GM12878 (cell line): ENCODE results near the gene SERPINB8.

Experiments used
- CTCF ChIP-seq, 3 experiments: IDR thresholded peaks in 2 of 3; conservative IDR thresholded peaks in 1 of 3; 2 replicates each; pipeline ENCODE4 v1.5.1; 2011; ENCODE audit warnings: low read depth in 3 of 3, low read length in 3 of 3, mild to moderate bottlenecking in 3 of 3, control low read depth in 2 of 3, moderate library complexity in 2 of 3, inconsistent platforms in 1 of 3, mixed read lengths in 1 of 3; ENCODE audit not compliant: control insufficient read depth in 2 of 3, insufficient read depth in 1 of 3; ENCODE audit errors: extremely low read depth in 1 of 3
- EZH2 ChIP-seq: IDR thresholded peaks from 2 replicates; pipeline ENCODE4 v1.6.1; 2012; ENCODE audit warnings: low read depth, mild to moderate bottlenecking, control low read depth, inconsistent platforms, low read length, borderline replicate concordance; ENCODE audit not compliant: control insufficient read depth
- POLR2A ChIP-seq: IDR thresholded peaks from 2 replicates; pipeline ENCODE4 v1.6.1; 2011; ENCODE audit warnings: low read depth, mild to moderate bottlenecking, low read length
- TAF1 ChIP-seq: IDR thresholded peaks from 2 replicates; pipeline ENCODE4 v1.6.1; 2011; ENCODE audit warnings: mild to moderate bottlenecking, low read depth, low read length, borderline replicate concordance
- TARDBP ChIP-seq: IDR thresholded peaks from 2 replicates; pipeline ENCODE4 v1.6.1; 2016; ENCODE audit warnings: borderline replicate concordance

- TF ChIP-seq POLR2A (no peak), TARDBP (no peak), EZH2 (no peak), TAF1 (no peak), CTCF (IDR thresholded peaks at IDR 0.05 in 2 of 3, conservative IDR thresholded peaks at IDR 0.05 in 1 of 3; ENCODE audit: control insufficient read depth in 2 of 3, extremely low read depth in 1 of 3, insufficient read depth in 1 of 3, low read depth in 3 of 3, low read length in 3 of 3) (peak; percentile 38 to 63 (median 57); a peak in 5 of 6 replicates)
These were observed 68.0 kb downstream of the SERPINB8 start for GRCh38 chr18:64037812-64038414.
